ENCODE results near the gene CAMK1. TPM values are rescaled to one million over a fixed set of nuclear protein-coding genes. Genes with fewer than 3 reads are reported as not detected.

The CAMK1 gene
- total RNA-seq, 1 experiment from 2014 or later, result 19.7 TPM

- POLR2A ChIA-PET, result no interaction called here
- Histone ChIP-seq H3K9me2 (ENCODE audit: insufficient read depth) (no peaks in the 10 kb centered on the region), H3K27me3 (ENCODE audit: insufficient read depth, low read length) (no peaks in the 10 kb centered on the region), H4K20me1 (ENCODE audit: insufficient read depth) (no peaks in the 10 kb centered on the region), H3K79me2 (ENCODE audit: insufficient read depth, low read length) (no peaks in the 10 kb centered on the region), H3K27ac (ENCODE audit: low read depth, low read length) (no peak overlapping the region), H3K9me3 (ENCODE audit: control insufficient read depth in 1 of 2, insufficient read depth in 1 of 2, low read depth in 1 of 2, low read length in 2 of 2) (no peaks in the 10 kb centered on the region), H3K4me2 (ENCODE audit: low read length) (no peak overlapping the region), H3K4me3 (replicated peaks in 1 of 2; ENCODE audit: low read depth in 1 of 2, low read length in 2 of 2) (no peak overlapping the region), H3K36me3 (ENCODE audit: control insufficient read depth in 1 of 2, insufficient read depth in 2 of 2, low read length in 2 of 2) (peaks cover 6 to 13% of the 10 kb centered on the region in 2 experiments; a peak in 3 of 4 replicates), H2AFZ (ENCODE audit: low read depth, low read length, poor library complexity, severe bottlenecking) (no peak overlapping the region), H3K4me1 (ENCODE audit: control insufficient read depth in 1 of 2, insufficient read depth in 2 of 2, low read length in 2 of 2) (peaks cover 0 to 11% of the 10 kb centered on the region in 2 experiments; a peak in 1 of 4 replicates), H3K9ac (ENCODE audit: low read length) (no peak overlapping the region)
- BruUV-seq (replicated peaks), result no TSS peak
- no peak for TF ChIP-seq RAD21 (IDR thresholded peaks at IDR 0.05; ENCODE audit: low read depth)
- no peak for TF ChIP-seq SP1 (IDR thresholded peaks at IDR 0.05; ENCODE audit: low read depth)
- TF ChIP-seq ZFX (IDR thresholded peaks at IDR 0.05), result no peak
- no peak for TF ChIP-seq EZH2 (IDR thresholded peaks at IDR 0.05)
- no peak for TF ChIP-seq ZBTB33 (IDR thresholded peaks at IDR 0.05; ENCODE audit: extremely low read depth, insufficient replicate concordance, low read length)
- TF ChIP-seq POLR2AphosphoS5 (IDR thresholded peaks at IDR 0.05; ENCODE audit: low read depth, low read length), result no peak
- no peak for TF ChIP-seq TCF7L2 (IDR thresholded peaks at IDR 0.05; ENCODE audit: borderline replicate concordance, extremely low read depth, insufficient read depth, insufficient read length)
- TF ChIP-seq, protein P1, sequence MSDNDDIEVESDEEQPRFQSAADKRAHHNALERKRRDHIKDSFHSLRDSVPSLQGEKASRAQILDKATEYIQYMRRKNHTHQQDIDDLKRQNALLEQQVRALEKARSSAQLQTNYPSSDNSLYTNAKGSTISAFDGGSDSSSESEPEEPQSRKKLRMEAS (IDR thresholded peaks at IDR 0.05), result no peak
- no peak for TF ChIP-seq SIN3A (IDR thresholded peaks at IDR 0.05; ENCODE audit: low read depth)
- TF ChIP-seq, protein P2, sequence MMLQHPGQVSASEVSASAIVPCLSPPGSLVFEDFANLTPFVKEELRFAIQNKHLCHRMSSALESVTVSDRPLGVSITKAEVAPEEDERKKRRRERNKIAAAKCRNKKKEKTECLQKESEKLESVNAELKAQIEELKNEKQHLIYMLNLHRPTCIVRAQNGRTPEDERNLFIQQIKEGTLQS (IDR thresholded peaks at IDR 0.05), result no peak
- no peak for TF ChIP-seq ELF1 (IDR thresholded peaks at IDR 0.05; ENCODE audit: borderline replicate concordance, low read depth)
- no peak for TF ChIP-seq SRF (IDR thresholded peaks at IDR 0.05; ENCODE audit: low read depth)
- TF ChIP-seq REST (IDR thresholded peaks at IDR 0.05; ENCODE audit: low read depth), result no peak
- TF ChIP-seq POLR2A (IDR thresholded peaks at IDR 0.05; ENCODE audit: borderline replicate concordance, extremely low read depth, insufficient read depth, insufficient read length), result no peak
- RAD21 ChIA-PET (ENCODE audit: low non-redundant PET in 1 of 2, low total read pairs in 2 of 2, uncharacterized antibody in 2 of 2, unreplicated experiment in 2 of 2), result no interaction called here
- intact Hi-C loops (cut with micrococcal nuclease), result no loop called here
- ATAC-seq, result no peak
- DNase-seq (ENCODE audit: low read depth, low spot score), result no peak
- CTCF ChIA-PET, result no interaction called here
Observed at GRCh38 chr3:9779721-9780457, 10.1 kb upstream of the CAMK1 start.
